DMS53 treated with DMSO at 0.1 percent for 48 hours (cell line): ENCODE results near the gene RAD51B.
"Not testable (repeated sequence)": the region's sequence is repeated elsewhere in the genome, so short reads cannot be mapped to it uniquely, and the experiment has no call there.

Source experiments
- DNase-seq: peaks from one replicate; lab custom pipeline; 2025; ENCODE audit not compliant: unreplicated experiment; lab: John Stamatoyannopoulos, UW

RAD51B gene

DNA sequence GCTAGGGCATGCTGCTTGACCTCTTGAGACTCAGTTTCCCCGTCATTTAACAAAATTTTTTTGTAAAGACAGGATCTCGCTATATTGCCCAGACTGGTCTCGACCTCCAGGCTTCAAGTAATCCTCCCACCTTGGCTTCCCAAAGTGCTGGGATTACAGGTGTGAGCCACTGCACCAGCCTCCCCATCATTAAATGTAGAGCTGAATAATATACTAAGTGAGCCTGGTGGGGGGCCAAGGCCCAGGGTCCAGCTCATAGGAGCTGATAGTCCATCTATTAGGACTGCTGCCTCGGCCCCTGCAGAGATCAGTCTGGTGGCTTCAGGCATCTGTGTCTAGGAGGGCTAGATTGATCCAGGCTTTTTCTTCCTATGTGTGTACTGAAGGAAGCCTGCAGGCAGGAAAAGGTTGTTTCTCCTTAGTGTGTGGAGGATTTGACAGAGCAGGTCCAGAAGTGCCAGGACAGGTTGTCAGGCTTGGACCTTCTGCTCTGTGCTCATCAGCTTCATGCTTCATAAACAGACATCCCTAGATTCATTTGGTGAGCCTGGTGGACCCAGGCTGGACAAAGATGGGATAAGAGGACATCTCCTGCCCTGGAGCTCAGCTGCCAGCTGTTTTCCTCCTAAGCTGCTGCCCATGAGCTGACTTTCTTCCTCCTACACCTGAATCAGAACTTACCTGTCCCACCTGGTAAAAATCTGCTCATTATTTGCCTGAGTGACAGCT is 837.9 kb downstream of the RAD51B start:
- no peak for DNase-seq

DNA sequence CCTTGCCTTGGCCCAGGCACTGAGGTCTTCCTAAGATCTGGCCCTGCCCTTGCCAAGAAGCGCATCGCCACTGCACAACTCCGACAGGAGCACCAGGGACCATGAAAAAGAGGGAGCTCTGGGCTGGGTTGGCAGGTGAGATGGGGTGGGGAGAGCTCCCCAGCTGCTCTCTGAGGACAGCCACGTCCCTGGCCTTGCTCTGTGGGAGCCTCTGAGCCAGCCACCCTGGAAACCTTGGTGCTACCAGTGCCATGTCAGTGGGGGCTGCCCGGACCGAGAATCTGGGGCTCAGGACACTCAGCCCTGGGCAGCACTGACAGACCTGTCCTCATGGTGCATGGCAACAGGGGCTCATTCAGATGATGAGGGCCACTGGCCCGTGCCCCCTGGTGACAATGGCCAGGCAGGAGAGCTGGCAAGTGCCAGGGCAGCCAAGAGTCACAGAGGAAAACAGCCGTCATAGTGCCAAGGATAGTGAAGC is 838.5 kb downstream of the RAD51B start:
- no peak for DNase-seq

DNA sequence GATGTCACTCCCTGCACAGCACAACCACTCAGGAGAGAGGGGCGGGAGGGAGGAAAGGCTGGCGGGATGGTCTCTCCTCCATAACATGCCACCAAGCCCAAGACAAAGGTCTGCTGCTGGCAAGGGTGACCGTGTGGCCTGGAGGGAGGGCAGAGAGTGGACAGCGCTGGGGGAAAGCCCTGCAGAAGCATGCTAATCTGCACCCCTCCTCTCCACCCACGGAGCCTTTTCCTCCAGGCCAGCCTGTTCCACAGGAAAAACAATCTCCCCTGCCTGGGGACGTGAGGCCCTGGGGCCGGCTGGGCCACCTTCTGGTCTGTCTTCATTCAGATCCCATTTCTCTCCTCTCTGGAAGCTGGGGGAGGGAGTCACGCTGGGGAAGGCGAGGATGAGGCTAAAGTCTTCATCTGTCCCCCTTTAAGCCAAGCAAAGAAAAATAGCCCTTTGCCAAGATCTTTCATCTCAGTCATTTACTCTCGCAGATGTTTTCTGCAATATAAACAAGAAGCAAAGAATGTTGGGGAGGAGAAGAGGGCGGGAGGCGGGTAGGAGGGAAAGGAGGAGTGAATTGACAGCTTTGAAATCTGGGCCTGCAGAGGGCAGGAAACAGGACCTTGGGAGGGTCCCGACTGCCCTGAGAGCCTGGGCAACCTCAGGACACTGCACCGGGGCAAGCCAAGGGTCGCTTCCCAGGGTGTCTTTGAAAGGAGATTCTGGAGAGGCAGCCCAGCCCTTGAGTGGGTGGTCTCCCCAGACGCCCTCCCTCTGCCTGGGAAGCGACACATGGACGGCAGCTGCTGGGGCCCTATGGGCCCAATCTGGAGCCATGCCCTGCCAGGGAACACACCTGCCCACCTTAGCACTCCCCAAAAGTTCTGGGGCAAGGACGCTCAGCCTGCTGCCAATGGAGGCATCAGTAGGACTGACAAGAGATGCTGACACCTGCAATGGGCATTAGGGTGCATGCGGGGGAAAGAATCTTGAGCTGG is 839.7 kb downstream of the RAD51B start:
- no peak for DNase-seq

DNA sequence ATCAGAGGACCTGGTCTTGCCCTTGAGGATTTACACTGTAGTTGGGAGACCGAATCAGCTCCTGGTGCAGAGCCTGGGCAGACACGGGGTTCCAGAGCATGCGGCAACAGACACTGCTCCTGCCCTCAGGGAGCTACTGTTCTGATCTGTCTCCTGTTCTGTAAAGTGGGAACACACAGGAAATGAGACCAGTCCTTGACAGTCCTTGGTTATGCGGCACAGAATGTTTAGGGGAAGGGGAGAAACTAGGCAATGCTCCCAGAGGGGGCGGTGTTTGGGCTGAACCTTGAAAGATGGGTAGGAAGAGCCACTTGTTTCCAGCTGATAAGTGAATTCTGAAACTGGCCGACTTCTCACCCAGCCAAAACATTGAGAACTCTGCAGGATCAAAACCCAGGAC is 840.9 kb downstream of the RAD51B start:
- DNase-seq = no peak

DNA sequence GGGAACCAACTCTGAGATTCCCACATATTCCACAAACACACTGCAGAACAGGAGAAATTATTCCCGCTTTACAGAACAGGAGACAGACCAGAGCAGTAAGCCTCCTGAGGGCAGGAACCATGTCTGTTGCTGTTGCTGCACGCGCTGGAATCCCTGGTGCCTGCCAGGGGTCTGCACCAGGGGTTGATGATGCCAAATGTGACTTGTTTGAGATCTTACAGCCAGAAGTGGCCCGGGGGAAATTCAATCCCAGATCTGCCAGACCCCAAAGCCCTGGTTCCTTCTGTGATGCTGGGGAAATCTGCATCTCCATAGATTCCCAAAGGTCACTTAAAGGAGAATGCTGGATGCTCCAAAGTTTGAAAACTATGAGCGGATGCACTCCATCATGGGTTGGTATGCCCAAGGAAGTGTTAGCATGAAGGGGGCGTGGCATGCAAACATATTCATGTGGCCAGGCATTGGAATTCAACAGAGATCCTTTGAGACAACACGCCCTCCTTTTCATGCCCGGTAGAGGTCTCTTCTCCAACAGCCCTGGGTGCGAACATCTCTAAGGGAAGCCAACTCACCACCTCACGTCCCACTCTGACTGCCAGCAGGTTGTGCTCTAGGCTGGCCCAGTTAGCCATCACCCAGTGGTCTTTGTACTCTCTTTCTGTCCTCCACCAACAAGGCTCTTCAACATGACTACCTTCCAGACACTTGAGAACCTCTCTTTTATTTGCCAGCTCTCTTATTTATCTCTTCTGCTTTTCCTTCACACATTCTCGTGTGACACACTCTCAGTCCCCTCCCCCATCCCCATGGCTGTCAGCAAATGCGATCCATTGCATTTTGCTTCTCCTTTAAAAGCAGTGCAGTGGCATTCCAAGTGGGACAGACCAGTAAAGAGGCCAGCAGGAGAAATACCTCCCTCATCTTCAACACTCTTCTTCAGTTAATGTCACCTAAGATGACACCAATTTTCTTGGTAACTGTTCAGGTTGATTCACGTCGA is 841.9 kb downstream of the RAD51B start:
- DNase-seq = no peak

DNA sequence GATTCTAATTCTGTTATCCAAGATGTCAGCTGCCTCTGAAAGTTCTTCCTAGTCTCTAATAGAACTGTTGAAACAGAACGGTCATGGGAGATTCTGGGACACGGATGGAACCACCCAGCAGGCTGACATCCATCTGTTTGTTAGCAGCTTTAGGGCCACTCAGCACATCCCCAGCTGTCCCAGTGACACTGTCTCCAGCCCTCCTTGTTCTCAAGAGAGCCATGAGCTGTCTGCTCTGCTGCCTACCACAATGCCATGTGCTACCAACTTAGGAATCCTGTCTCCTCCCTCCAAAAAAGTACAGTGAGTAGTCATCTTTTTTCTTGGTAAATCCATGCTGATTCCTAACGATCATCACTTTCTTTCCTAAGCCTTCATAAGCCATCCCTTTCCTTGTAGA is 842.8 kb downstream of the RAD51B start:
- no peak for DNase-seq

DNA sequence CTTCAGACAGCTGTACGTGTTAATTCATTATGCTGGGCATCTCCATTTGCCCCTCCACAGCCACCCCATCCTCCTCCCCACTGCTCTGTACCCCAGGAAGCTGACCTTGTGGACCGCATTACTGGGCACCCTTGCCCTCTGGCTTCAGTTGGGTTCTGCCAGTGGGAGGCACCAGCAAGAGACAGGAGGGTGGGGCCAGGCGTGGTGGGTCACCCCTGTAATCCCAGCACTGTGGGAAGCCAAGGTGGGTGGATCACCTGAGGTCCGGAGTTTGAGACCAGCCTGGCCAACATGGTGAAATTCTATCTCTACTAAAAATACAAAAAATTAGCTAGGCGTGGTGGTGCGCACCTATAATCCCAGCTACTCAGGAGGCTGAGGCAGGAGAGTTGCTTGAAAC is 843.2 kb downstream of the RAD51B start:
- not testable (repeated sequence) for DNase-seq

DNA sequence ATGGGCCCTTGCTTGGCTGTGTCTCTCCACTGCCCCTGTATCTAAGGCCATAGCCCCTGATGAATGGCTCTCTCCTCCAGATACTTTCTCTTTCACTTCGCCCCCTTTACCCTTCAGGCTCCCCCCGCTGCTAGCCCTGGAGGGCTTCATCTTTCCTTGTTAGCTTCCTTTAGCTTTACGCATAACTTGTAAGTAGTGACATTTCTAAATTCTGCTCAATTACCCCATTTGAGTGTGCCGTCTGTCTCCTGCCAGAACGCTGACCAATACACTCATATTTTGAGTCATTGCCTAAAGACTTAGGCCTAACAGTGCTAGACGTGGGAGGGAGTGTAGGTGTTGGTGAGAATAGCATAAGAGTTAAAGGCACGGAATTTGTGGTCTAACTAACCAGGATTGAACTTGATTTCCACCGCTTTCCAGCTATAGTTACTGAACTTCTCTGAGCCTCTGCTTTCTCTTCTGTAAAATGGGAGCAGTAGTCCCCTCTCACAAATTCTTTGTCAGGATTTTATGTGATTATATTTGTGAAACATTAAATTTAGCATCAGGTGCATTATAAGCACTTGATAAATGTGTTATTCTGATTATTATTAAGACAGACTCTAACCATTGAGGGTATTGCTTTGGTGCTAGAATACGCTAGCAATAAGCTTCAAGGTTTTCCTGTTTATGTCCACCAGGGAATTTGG is 844.0 kb downstream of the RAD51B start:
- no peak for DNase-seq

DNA sequence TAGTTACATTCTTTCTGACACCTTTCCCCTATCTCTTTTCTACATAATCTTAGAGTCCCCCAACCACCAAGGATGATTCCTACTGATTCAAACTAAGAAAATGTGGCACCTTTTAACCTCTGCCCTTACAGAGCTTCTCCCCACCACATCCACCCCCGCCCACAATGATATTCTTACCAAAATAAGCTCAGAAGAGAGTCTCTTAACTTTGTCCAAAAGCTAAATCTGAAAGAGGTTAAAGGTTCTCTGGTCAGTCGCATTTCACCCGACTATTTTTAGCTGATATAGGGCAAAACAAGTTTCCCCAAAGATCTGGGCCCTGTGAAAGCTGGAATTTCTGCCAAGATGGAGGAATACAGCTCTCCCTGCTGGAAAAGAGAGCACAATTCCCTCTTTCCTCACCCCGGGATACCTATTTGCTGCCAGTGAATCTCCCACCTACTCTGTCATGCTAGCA is 844.7 kb downstream of the RAD51B start:
- no peak for DNase-seq

DNA sequence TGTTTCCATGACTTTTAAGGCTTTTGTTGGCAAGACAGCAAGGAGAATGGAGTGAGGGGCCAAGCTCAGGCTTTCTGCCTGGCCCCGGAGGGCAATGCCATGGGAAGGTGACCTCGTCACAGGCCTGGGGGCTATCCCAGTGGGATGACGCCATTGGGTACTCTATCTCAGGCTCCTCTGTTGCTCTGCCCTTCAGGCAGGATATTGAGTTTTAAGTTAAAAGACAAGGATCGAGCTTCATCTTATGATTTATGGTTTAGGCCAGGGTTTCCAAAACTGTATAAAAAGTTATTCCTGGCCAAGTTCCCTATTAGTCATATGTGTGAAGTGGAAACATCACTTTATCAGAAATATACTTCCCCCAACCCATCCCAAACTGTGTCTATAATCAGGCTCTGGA is 845.6 kb downstream of the RAD51B start:
- no peak for DNase-seq

DNA sequence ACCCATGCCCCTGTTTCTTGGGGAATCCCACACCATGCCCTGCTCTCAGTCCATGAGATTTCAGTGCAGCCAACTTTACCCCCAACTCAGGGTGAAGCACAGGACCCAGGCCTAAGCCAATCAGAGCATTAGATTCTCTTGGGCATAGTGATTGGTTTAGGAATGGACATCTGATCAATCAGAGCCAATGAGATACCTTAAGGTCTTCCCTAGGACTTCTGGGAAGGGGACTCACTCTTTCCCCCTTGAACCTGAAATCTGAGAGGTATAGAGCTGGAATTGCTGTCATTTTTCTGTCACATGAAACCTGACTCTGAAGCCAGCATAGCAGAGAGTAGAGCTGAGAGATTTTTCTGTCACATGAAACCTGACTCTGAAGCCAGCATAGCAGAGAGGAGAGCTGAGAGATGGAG is 846.2 kb downstream of the RAD51B start:
- DNase-seq = no peak

DNA sequence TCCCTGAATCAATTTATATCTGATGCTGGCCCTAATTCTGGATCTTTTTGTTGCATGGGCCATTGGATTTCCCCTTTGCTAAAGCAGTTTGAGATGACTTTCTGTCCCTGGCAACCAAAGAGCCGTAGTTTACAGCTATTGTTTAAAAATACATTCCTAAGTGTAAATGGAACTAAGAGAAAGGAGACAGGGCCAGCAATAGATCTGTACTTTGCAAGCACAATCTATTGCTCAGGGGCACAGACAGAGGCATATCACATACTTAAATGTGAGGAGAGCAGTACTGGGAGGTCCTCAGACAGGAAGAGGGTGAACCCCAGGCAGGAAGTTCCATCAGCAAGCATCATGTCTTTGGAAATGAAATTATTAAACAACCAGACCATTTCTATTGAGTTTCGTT is 846.7 kb downstream of the RAD51B start:
- DNase-seq = no peak

DNA sequence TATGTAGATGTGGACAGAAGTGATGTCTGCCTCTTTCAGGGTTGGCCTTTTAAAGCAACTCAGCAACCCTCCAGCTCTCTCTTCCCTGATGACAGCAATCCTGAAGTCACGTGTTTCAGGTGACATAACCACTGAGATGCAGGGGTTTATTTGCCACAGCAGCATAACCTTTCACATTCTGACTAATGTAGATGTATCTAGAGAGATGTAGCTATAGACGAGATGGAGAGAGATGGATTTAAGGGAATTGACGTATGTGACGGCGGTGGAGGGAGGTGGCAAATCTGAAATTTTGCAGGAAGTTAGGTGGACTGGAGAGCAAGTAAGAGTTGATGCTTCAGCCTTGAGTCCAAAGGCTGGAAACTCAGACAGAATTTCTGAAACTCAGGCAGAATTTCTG is 847.3 kb downstream of the RAD51B start:
- DNase-seq = no peak

DNA sequence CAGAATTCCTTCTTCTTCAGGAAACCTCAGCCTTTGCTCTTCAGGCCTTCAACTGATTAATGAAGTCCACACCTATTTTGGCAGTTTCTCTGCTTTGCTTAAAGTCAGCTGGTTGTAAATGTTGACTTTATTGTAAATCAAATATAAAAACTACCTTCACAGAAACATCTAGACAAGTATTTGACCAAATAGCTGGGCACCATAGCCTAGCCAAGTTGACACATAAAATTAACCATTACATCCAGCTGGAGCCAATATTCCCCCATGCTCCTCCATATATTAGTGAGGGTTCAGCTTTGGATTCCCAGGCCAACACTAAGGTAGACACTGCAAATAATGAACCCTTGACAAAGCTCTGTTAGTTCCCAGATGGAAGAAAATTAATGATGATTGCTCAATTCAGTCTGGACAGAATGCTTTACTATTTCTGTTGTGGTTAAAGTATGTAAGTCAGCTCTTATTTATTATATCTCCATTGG is 847.8 kb downstream of the RAD51B start:
- DNase-seq = no peak

DNA sequence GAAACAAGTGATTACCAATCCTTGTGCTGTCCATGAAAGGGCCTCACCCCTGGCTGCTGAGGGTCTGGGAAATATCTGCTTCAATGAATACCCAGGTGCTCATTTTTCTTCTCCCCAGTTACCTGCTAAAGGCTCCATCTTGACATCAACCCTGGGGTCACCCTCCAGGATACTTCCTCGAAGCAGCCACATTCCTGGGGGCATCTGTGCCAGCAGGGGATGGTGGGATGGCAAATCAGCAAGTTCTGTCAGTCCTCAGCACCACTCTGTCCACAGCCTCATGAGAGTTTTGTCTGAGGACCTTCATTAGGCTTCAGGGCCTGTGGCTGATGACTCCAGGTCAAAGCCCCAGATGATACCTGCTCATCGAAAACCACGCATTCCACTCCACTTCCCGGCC is 848.4 kb downstream of the RAD51B start:
- DNase-seq = no peak

DNA sequence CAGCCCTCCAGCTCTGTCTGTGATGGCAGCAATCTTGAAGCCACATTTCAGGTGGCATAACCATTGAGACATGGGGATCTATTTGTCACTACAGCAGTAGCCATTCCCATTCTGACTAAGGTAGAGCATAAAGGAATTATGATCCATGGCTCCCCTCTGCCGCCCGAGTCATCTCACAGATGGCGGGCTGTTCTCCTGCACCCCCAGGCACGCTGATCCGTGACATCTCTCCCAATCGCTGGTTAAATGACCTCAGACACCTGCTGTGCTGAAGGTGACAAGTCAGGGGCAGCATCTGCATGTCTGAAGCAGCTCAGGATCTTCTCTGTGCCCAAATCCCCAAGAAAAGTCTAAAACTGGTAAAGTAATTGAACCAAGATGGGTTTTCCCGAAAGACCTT is 849.0 kb downstream of the RAD51B start:
- DNase-seq = no peak

DNA sequence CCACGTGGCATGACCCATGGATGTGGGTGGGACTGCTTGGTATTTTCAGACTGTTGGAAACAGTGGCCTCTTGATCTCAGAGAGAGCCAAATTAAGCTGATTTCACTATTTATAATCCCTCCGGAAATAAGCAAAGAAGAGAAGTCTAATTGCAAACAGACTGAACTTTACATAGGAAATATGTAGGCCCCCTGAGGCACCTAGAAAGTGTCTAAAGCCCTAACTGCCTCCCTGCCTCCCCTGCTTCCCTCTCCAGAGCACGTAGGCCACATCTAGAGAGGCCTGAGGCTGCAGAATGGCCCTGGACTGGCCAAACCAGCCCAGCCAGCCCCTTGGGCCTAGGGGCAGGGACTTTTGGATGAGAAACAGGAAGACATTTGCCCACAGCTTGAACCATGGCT is 849.5 kb downstream of the RAD51B start:
- DNase-seq = no peak

DNA sequence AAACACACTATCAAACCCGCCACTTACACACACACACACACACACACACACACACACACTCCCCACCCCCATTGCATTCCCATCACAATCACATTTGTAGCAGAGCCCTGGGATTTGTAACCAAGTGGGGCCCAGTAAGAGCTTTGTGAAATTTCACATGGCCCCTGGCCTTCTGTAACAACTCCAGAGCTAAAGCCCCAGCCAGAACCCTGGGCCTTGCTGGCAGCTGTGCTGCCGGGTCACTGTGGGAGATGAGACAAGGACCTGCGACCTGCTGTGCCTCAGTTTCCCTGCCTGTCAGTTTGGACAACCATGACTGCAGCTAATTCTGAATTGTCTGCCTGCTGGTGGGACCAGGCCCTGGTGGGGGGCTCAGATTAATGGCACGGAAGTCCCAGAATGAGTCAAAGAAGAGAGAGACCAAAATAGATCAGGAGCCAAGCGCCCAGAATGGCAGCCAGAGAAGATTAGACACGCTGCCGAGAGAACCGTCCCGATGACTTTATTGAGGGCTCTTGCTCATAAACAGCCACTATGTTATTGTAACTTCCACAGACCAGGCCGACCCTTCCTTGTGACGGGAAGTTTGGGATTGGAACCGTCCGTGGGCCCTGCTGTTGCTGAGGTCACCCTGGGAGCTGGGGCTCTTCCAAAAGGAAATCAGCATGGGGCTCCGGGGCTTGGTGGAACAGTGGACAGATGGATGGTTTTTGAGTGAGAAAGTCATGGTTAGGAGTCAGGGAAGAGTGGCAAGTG is 850.2 kb downstream of the RAD51B start:
- DNase-seq = no peak

DNA sequence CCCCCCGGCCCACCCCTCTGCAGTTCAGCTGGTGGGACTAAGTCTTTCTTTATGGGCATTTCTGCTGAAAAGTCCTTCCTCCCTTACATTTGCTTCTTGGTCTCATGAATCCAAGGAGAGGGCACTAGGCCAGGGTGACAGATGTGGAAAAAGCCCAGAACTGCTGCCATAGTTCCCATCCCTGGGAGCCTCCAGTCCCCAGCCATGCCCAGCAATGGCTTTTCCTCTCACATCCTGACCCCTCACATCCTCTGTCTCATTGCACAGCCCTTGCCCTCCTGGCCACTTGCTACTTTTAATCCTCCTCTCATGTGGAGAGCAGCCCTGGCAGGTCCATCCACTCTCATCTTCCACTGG is 850.8 kb downstream of the RAD51B start:
- no peak for DNase-seq
